Measurements from ENCODE around the gene FAM110C. TPM values are rescaled to one million over a fixed set of nuclear protein-coding genes. Genes with fewer than 3 reads are reported as not detected.
"Not testable (repeated sequence)": the region's sequence is repeated elsewhere in the genome, so short reads cannot be mapped to it uniquely, and the experiment has no call there.

FAM110C gene
- total RNA-seq, 1 donor from 2014 or later: not detected

DNA sequence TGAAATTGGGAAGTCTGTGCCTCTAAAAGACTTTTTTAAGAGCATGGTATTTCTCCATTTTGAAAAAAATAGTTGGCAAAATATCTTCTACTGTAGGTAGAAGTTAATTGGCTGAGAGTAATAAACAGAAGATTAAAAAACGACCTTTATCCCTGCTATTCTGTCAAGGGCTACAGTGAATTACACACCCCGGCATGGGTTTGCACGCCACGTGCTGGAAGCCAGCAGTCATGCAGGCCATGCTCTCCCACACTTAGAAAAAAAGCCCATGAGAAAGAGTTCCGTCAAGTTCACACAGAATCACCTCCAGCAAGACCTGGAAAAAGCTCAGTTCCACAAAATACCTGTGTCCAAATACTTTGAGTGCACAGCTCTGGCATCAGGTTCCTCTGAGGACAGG is 26.8 kb downstream of the FAM110C start:
- no peaks in the 10 kb centered on the region for H3K27me3 Mint-ChIP-seq (ENCODE audit: unreplicated experiment)
- DNase-seq: no peak
- no peak overlapping the region for H3K27ac Mint-ChIP-seq (ENCODE audit: unreplicated experiment)
- H3K4me1 Mint-ChIP-seq (ENCODE audit: low read depth, unreplicated experiment): peaks cover 14% of the 10 kb centered on the region
- TF ChIP-seq, protein P1, sequence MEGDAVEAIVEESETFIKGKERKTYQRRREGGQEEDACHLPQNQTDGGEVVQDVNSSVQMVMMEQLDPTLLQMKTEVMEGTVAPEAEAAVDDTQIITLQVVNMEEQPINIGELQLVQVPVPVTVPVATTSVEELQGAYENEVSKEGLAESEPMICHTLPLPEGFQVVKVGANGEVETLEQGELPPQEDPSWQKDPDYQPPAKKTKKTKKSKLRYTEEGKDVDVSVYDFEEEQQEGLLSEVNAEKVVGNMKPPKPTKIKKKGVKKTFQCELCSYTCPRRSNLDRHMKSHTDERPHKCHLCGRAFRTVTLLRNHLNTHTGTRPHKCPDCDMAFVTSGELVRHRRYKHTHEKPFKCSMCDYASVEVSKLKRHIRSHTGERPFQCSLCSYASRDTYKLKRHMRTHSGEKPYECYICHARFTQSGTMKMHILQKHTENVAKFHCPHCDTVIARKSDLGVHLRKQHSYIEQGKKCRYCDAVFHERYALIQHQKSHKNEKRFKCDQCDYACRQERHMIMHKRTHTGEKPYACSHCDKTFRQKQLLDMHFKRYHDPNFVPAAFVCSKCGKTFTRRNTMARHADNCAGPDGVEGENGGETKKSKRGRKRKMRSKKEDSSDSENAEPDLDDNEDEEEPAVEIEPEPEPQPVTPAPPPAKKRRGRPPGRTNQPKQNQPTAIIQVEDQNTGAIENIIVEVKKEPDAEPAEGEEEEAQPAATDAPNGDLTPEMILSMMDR (IDR thresholded peaks at IDR 0.05; ENCODE audit: partially characterized antibody, unreplicated experiment): no peak
- no peaks in the 10 kb centered on the region for H3K9me3 Mint-ChIP-seq (ENCODE audit: unreplicated experiment)
- H3K4me3 Mint-ChIP-seq (ENCODE audit: unreplicated experiment): no peak overlapping the region
- H3K36me3 Mint-ChIP-seq (ENCODE audit: unreplicated experiment): no peaks in the 10 kb centered on the region

- TF ChIP-seq, protein P1 (IDR thresholded peaks at IDR 0.05; ENCODE audit: partially characterized antibody, unreplicated experiment): peak; percentile 48
- H3K27ac Mint-ChIP-seq (ENCODE audit: unreplicated experiment): no peak overlapping the region
- H3K4me1 Mint-ChIP-seq (ENCODE audit: low read depth, unreplicated experiment): peaks cover 14% of the 10 kb centered on the region
- H3K9me3 Mint-ChIP-seq (ENCODE audit: unreplicated experiment): no peaks in the 10 kb centered on the region
- no peak overlapping the region for H3K4me3 Mint-ChIP-seq (ENCODE audit: unreplicated experiment)
- H3K36me3 Mint-ChIP-seq (ENCODE audit: unreplicated experiment): no peaks in the 10 kb centered on the region
- no peaks in the 10 kb centered on the region for H3K27me3 Mint-ChIP-seq (ENCODE audit: unreplicated experiment)
- DNase-seq: no peak
These were observed 27.7 kb downstream of the FAM110C start for GRCh38 chr2:18402-19271.

GRCh38 chr2:15916-16315 is 30.4 kb downstream of the FAM110C start:
- H3K36me3 Mint-ChIP-seq (ENCODE audit: unreplicated experiment): not testable (repeated sequence)

DNA sequence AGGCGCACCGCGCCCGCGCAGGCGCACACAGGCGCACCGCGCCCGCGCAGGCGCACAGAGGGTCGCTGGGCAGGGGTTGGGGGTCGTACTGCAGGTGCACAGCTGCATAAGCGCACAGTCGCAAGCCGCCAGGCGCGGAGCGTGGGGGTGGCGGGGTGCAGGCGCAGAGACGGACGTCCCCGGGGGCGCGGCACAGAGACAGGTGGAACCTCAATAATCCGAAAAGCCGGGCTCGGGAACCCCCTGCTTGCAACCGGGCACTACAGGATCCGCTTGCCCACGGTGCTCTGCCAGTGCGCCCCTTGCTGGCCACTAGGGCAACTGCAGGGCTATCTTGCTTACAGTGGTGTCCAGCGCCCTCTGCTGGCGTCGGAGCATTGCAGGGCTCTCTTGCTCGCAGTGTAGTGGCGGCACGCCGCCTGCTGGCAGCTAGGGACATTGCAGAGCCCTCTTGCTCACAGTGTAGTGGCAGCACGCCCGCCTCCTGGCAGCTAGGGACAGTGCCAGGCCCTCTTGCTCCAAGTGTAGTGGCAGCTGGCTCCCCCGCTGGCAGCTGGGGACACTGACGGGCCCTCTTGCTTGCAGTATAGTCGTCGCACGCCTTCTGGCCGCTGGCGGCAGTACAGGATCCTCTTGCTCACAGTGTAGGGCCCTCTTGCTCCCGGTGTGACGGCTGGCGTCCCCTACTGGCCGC is 34.9 kb downstream of the FAM110C start:
- peak; percentile 89 for DNase-seq
- H3K36me3 Mint-ChIP-seq (ENCODE audit: unreplicated experiment): no peaks in the 10 kb centered on the region
- H3K4me3 Mint-ChIP-seq (ENCODE audit: unreplicated experiment): peak overlapping the region; percentile 28

More at GRCh38 chr2:15916-16315, 30.4 kb downstream of the FAM110C start:
- DNase-seq; H3K9me3 Mint-ChIP-seq (ENCODE audit: unreplicated experiment); H3K27ac Mint-ChIP-seq (ENCODE audit: unreplicated experiment); H3K27me3 Mint-ChIP-seq (ENCODE audit: unreplicated experiment); H3K4me1 Mint-ChIP-seq (ENCODE audit: low read depth, unreplicated experiment); H3K4me3 Mint-ChIP-seq (ENCODE audit: unreplicated experiment): not testable (repeated sequence)

DNA sequence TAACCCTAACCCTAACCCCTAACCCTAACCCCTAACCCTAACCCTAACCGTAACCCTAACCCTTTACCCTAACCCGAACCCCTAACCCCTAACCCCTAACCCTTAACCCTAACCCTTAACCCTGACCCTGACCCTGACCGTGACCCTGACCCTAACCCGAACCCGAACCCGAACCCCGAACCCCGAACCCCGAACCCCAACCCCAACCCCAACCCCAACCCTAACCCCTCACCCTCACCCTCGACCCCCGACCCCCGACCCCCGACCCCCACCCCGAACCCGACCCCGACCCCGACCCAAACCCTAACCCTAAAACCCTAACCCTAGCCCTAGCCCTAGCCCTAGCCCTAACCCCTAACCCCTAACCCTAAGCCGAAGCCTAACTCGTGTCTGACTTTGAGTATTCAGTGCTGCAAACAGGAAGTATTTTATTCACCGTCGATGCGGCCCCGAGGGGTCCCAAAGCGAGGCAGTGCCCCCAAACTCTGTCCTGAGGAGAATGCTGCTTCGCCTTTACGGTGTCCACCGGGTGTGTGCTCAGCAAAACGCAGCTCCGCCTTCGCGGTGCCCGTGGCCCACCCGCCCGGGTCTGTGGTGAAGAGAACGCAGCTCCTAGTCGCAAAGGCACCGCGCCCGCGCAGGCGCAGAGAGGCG is 36.0 kb downstream of the FAM110C start:
- Mint-ChIP-seq H3K36me3 (ENCODE audit: unreplicated experiment) (no peaks in the 10 kb centered on the region), H3K27me3 (ENCODE audit: unreplicated experiment) (peaks cover 6% of the 10 kb centered on the region), H3K4me1 (ENCODE audit: low read depth, unreplicated experiment) (no peaks in the 10 kb centered on the region), H3K27ac (ENCODE audit: unreplicated experiment) (no peak overlapping the region), H3K4me3 (ENCODE audit: unreplicated experiment) (no peak overlapping the region), H3K9me3 (ENCODE audit: unreplicated experiment) (peaks cover 3% of the 10 kb centered on the region)
- TF ChIP-seq, protein P1 (IDR thresholded peaks at IDR 0.05; ENCODE audit: partially characterized antibody, unreplicated experiment): no peak
- peak; percentile 44 for DNase-seq

More for the DNA sequence above, 34.9 kb downstream of the FAM110C start:
- peak overlapping the region; percentile 33 for H3K27ac Mint-ChIP-seq (ENCODE audit: unreplicated experiment)
- TF ChIP-seq, protein P1 (IDR thresholded peaks at IDR 0.05; ENCODE audit: partially characterized antibody, unreplicated experiment): peak; percentile 98
- H3K27me3 Mint-ChIP-seq (ENCODE audit: unreplicated experiment): peaks cover 6% of the 10 kb centered on the region
- peaks cover 3% of the 10 kb centered on the region for H3K9me3 Mint-ChIP-seq (ENCODE audit: unreplicated experiment)
- no peaks in the 10 kb centered on the region for H3K4me1 Mint-ChIP-seq (ENCODE audit: low read depth, unreplicated experiment)

Data from glutamatergic neuron (in vitro differentiated cells).